HG03378 (cell line): Measurements from ENCODE around the gene KIF19.

Experiments
- ATAC-seq: cut with Tn5 transposase; IDR thresholded peaks from one replicate; pipeline ENCODE4 v1.9.1; 2021; ENCODE audit warnings: mild to moderate bottlenecking, moderate library complexity; ENCODE audit not compliant: unreplicated experiment

The KIF19 gene

DNA sequence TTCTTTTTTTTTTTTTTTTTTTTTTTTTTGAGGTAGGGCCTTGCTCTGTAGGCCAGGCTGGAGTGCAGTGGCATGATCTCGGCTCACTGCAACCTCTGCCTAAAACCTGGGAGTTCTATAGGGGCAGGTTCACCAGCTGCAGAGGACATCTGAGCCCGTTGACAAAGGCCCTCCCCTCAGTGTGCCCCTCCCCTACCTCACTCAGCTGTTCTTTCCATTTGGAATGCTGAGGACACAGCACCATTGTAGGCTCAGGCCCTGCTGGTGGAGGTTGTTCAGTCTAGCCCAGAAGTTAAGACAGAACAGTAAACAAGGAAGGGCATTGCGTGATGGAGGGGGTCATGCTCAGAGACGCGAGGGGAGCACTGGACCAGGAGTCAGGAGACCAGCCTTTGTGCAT is 21.8 kb upstream of the KIF19 start:
- no peak for ATAC-seq

GRCh38 chr17:74305865-74306654 is 20.0 kb upstream of the KIF19 start:
- no peak for ATAC-seq

- ATAC-seq: no peak
Observed at GRCh38 chr17:74307984-74308773, 17.8 kb upstream of the KIF19 start.

- no peak for ATAC-seq
Observed at GRCh38 chr17:74309902-74310301, 16.1 kb upstream of the KIF19 start.

DNA sequence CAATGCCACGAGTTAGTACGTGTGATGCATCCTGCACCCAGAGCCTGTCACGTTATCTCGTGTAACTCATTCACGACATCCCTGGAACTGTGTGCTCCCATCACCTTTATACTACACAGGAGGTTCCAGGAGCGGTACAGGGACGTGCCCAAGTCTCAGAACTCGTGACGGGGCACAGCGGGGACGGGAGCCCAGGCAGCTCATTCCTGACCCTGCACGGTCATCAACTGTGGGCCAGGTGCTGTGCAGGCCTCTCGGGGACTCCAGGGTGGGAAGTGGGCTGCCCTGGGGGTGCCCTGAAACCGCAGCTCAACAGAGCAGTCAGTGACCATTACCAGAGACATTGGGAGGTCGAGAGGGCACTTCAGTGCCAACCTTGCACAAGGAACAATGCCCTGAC is 11.1 kb upstream of the KIF19 start:
- ATAC-seq: no peak

GRCh38 chr17:74316220-74316619 is 9.8 kb upstream of the KIF19 start:
- no peak for ATAC-seq

DNA sequence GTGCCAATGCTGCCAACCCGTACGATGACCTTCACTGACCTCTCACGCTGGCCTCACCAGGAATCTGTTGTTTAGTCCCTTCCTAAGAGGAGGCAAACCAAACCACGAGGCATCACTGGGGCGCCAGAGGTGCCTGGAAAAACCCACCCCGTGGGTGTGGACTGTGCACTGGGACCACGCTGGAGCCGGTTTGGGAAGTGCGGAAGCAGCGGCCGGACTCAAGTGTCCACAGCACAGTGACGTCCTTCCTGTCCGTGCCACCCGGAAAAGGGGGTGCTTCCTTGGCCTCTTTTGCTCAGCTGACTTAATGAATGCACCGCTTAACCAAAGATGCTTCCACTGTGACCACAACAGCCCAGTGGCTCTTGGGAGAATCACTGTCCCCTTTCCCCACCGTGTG is 9.0 kb upstream of the KIF19 start:
- no peak for ATAC-seq

- no peak for ATAC-seq
Observed at GRCh38 chr17:74318391-74318790, 7.6 kb upstream of the KIF19 start.

- ATAC-seq: no peak
Observed at GRCh38 chr17:74324521-74324920, 1.5 kb upstream of the KIF19 start.

GRCh38 chr17:74325376-74325742 is 667 bp upstream of the KIF19 start:
- ATAC-seq: no peak

- ATAC-seq: no peak
Observed at GRCh38 chr17:74326506-74326905, 480 bp downstream of the KIF19 start.

DNA sequence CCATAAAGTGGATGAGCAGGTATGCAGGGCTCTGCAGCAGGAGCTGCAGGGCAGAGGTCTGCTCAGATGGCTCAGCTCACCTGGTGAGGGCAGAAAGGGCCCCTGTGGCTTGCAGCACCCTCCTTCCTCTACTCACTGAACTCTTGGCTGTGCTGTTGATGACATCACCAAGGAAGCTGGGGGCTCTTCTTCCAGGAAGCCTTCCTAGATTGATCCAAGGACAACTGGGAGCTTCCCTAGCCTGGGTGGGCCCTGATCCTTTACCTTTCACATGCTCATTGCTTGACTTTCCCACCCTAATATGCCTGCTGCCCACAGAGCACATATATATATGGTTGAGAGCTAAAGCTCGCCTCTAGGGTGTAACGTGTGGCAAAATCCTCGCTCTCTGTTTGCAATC is 2.5 kb downstream of the KIF19 start:
- ATAC-seq: no peak

- ATAC-seq: no peak
Observed at GRCh38 chr17:74329378-74329777, 3.4 kb downstream of the KIF19 start.

- ATAC-seq: no peak
Observed at GRCh38 chr17:74330446-74330845, 4.4 kb downstream of the KIF19 start.

DNA sequence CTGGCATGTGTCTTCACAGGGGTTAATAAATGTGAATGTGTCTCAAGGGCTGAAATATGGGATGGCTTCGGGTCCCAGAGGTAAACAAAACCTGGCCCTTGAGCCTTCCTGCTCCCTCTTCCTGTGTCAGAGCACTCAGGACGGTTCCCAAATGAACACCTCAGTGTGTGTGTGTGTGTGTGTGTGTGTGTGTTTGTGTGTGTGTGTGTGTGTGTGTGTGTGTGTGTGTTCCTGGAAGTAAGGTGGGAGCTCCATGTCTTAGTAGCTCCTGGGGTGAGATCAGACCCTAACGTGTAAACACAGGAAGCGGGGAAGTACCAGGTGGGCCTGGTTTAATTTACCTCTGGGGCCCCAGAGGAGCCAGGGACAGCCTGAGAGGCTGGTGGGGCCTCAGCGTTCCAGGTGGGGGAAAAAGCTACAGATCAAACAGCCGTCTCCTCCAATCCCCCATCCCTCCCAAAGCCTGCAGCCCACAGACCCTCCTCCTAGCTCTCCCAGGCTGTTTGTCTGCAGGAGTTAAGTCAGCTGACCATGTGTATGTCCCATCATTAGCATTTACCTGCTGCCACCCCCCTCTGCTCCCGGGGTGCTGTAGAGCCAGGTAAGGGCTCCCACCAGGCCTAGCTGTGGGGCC is 6.1 kb downstream of the KIF19 start:
- no peak for ATAC-seq

- ATAC-seq: no peak
Observed at GRCh38 chr17:74332763-74333283, 6.8 kb downstream of the KIF19 start.

GRCh38 chr17:74334393-74335039 is 8.5 kb downstream of the KIF19 start:
- ATAC-seq: no peak

DNA sequence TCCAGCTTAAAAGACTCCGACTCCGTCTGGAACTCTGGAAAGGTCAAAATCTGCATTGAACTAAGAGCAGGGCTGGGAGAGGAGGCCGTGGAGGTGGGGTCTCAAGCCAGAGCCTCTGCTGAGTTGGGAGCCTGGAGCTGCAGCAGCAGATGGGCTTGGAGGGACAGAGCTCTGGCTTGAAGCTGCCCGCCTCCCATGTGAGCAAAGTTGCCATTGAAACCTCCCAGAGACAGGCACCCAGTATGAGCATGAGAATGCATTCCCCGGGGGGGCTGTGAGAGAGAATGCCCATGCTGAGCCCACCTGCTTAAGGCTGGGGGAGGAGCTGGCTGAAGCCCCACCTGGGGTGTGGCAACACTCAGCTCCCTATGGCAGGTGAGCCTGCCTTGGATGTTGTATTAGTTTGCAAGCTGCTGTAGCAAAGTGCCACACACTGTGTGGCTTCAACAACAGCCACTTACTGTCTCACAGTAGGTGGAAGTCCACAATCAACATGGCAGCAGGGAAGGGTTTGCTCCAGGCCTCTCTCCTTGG is 9.6 kb downstream of the KIF19 start:
- ATAC-seq: no peak

DNA sequence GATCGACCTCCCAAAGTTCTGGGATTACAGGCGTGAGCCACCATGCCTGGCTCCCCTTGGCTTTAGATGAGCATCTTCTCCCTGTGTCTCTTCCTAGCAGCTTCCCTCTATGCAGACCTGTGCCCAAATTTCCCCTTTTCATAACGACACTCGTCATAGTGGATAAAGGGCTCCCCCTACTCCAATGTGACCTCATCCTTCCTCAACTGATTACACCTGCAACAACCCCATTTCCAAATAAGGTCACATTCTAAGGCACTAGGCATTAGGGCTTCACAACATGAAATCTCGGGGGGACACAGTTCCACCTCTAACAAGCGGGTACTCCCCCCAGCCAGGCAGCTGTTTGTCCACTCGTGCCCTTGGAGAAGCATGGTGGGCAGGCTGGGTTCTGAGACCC is 10.3 kb downstream of the KIF19 start:
- no peak for ATAC-seq

DNA sequence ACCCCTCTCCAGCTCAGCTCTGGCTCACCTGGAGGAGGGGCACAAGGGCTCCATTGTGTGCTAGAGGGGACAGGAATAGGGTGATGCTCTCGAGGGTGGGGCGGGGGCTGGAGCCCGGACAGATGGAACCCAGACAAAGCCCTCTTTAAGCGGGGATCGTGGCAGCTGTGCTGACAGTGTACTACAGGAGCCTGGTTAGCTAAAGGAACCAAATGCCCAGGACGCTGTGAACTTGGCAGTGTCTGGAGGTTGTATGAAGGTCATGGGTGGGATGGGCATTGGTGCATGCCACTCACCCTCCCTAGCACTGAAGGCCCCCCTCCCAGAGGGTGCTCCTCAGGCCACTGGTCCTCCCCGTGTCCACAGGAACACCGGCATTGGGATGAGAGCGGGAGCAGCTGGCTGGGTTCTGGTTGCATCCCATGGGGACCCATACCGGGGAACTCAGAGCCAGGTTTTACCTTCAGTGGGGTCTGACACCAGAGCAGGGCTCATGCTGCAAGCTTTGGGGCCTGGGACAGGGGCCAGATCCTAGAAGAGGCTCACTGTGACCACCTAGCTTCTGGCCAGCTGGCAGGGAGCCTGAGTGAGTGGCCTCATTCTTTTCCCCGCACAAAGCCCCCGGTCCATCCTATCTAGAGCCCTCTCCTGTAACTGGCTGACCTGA is 11.9 kb downstream of the KIF19 start:
- no peak for ATAC-seq
